GM19043 (cell line): ENCODE measurements around the gene BBS9.

Source experiments
- ATAC-seq: cut with Tn5 transposase; IDR thresholded peaks from one replicate; pipeline ENCODE4 v1.9.1; 2021; ENCODE audit warnings: low read depth; ENCODE audit not compliant: unreplicated experiment

The BBS9 gene

DNA sequence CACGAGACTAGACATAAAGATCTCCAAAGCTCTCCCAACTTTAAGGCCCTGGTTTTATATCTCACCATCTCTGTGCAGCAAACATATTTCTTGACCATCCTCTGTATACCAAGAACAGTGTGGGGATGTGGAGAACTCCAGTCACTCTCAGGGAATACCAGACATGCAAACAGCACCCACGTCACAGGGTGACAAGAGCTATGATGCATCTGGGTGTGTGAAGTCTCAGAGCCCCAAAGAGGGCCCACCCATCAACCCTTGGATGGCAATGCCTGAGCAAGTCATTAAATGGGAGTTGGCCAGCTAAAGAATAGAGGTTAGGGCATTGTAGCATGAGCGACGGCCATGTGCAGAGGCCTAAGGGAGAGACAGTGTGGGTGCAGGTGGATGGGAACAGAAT lies 402.5 kb downstream of the BBS9 start:
- ATAC-seq = no peak

DNA sequence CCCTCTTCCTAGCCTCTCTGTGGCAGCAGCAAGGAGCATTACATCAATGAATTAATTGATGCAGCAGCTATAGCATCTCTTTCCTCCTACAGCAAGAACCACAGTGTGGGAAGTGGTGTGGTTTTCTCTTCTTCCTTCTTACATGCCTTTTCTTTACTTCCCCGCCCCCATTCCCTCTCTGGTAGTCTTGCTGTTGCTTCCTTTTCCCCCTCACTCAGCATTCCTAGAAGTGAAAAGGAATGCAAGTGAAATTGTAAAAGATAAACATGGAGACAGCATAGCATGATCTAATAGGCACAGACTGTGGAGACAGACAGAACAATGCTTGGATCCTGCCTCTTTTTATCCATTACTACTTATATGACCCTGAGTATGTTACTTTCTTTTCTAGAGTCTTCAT lies 405.5 kb downstream of the BBS9 start:
- no peak for ATAC-seq

DNA sequence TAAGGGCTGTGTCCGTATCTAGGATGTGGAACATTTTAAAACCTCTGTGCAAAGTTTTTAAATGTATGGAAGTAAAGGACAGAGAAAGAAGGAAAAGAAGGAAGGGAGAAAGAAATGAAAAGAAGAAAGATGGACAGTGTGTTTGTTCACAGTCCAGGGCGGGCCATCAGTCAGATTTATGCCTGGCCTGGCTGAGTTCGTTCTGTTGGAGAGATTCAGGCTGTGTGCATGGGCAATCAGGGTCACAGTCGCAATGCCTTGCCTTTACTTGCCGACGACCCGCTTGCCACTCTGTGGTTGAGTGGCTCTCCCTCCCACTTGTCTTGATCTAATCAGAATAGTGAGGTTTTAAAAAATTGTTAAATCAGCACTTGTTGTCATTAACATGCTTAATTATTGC lies 406.6 kb downstream of the BBS9 start:
- ATAC-seq = no peak

DNA sequence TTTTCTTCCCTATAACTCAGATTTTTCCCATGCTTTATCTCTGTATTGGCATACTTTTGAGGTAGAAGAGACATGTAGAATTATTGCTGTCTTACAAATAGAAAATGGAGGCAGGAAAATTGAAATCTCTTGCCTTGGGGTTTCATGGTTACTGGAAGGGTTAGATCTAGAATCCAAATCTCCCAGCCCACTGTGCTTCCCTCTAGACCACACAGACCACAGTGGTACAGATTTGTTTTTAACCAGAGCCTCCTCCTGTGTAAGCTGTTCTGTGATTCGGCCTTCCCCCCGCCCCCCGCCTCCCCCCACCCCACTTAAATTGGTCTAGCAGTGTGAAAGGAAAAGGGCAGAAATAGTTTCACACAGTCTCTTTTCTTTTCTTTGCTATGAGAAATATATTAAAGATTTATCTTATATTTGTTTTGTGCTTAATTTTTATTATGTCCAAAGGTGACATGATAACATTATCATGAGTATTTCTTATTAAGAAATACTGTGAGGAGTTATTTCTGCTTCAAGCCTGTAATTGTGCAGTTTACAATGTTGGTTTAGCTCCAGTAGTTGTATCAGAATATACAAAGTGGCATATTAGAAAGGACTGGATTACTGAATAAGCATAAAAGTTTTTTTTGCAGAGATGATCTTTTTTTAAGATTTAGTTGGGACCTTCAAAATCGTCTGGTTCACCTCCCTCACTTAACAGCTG lies 407.2 kb downstream of the BBS9 start:
- ATAC-seq = no peak

DNA sequence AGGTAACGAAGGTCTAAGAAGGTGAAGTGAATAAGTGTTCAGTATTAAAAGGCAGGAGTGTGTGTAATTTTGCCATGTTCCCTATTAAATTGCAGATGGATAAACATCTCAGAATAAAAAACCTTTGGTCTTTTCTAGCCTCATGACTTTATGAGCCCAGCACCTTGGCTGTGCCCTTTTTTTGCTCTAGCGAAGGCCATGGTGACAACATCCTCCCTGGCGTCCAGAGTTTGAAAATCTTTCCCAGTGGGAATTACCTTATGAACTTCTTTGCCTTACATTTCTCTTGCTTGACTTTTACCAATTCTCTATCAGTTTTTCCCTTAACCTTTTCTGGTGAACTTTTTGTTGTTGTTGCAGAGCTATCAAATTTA lies 407.7 kb downstream of the BBS9 start:
- ATAC-seq = no peak

DNA sequence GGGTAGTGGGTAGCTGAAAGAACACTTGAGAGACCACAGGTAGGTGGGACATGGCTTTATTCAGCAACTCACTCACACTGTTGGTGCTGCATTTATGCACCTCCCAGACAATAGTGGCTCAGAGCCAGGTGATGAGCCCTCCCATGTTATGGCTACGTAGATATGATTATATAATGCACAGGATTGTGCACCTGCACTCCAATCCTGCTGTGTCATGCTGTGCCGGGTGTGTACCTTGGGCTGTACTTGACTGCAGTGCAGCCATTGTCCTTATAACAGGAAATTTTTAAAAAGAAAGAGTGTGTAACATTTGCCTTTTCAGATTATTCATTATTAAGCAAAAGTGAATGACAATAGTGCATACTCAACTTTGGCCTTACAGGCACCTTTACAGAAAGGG lies 409.8 kb downstream of the BBS9 start:
- ATAC-seq = no peak

DNA sequence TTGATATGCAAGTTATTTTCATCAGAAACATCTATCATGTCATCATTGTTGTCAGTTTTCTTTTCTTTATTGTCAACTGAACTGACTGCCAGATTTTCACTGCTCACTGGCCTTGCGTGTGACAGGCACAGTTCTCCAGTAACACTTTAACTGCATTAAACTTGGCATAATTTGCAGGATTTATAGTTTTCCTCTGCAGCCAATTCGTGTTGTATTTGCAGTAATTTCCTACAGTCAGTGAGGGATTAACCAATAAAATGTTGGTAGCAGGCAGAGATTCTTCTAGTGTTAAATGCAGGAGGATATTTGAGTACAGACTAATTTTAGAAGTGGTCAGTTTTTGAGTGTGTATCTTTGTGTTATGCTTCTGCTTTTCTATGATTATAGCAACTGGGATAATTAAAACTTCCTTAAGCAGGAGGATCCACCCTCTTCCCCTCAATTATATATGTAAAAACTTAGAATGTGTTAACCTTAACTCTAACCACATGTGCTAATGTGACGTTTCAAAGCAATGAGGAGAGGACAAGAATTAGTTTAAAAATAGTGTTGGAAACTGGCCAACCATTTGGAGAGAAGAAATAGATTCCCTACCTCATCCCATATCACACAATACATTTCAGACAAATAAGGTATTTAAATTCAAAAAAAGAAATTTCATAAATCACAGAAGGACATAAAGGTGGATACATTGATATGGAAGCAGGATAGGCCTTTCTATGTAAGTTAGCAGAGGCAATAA lies 410.5 kb downstream of the BBS9 start:
- ATAC-seq = no peak

DNA sequence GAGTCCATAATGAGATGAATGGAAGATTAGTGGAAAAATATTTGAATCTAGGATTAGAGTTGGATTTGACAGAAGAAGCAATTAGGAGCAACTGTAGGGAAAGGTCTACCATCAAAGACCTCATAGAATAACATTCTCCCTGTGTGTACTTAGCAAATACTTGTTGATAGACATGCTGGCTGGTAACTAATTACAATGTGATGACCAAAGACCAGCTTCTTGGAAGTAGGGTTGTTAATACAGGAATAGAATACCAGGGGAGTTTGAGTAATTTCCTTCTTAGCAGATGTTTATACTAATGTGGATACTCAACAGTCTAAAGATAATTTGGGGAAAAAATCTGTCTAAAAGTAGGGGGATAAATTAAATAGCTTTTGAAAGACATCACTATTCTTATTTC lies 418.5 kb downstream of the BBS9 start:
- no peak for ATAC-seq

DNA sequence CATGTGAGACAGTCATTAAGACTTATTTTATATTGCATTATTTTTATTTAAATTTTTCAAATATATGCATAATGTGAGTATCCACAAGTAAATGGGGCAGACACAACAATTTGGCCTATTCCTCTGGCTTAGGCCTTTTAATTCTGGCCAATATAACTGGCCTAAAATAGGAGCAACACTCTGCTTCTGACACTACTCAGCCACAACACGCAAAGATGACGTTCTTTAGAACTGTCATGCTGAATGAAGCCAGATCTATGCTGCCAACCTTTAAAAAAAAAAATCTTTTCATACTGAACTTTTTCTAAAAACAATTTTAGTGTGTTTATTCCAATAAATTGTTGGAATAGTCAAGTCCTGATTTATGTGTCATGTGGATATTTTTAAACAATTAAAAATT lies 421.0 kb downstream of the BBS9 start:
- no peak for ATAC-seq

DNA sequence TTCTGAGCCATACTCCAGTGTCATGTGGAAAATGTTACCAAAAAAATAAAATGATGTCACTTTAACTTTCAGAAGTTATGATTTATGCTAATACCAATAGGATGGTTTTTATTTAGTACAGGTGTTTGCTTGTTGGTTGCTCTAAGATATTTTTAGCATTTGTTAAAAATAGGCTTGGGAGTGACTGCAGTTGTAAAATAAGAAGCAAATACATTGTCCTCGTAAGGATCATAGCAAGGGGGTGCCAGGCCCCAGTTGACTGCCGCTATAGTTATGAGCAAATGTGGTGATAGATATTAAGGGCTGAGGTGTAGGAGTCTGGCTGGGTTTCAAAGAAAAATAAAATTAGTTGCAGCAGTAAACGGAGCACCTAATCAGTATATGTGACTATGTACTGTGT lies 421.6 kb downstream of the BBS9 start:
- ATAC-seq = no peak

DNA sequence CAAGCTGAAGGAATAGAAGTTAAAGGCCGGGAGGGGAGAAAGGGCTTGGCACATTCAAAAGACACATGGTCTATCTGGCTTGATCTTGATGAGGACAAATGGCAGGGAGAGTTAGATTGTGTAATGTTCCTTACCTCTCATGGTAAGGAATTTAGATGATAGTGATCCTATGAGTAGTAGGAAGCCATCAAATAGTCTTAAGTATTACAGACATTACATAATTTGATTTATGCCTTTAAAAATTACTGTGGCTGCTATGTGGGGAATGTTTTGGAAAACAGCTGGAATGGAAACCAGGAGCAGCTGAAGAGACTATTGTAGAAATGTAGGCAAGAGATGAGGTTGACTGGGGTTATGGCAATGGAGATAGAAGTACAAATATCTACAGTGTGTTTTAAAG lies 424.7 kb downstream of the BBS9 start:
- no peak for ATAC-seq

DNA sequence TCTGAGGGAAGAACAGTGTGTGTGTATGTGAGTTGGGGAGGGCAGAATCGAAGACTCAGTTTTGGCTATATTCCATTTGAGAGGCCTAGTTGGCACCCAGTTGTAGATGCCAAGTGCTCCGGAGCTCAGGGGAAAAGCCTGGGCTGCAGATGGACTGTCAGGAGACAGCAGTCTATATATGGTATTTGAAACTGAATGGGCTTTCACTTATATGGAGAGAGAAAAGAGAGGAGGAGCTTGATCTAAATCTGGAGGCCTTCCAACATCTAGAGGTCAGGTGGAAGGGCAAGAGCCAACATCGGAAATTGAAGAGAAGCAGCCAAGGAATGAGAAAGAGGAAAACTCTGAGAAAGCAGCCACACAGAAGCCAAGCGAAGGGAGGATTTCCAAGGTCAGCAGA lies 425.2 kb downstream of the BBS9 start:
- no peak for ATAC-seq

DNA sequence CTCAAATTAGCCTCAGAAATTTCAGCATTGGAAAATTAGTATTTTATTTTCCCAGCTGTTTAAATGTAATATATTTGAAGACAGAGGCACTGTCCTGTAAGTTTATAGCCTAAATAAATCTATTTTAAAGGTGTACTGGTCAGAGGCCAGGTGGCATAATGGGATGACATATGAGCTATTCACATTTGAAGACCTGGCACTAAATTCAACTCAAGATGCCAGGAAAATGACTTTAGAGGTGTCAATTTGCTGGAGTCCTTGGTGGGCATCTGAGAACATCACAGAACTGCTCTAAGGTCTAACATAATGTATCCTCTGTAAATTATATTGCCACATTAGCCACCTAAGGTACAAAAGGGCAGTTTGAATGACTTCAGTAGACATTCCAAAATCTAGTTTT lies 427.1 kb downstream of the BBS9 start:
- no peak for ATAC-seq

DNA sequence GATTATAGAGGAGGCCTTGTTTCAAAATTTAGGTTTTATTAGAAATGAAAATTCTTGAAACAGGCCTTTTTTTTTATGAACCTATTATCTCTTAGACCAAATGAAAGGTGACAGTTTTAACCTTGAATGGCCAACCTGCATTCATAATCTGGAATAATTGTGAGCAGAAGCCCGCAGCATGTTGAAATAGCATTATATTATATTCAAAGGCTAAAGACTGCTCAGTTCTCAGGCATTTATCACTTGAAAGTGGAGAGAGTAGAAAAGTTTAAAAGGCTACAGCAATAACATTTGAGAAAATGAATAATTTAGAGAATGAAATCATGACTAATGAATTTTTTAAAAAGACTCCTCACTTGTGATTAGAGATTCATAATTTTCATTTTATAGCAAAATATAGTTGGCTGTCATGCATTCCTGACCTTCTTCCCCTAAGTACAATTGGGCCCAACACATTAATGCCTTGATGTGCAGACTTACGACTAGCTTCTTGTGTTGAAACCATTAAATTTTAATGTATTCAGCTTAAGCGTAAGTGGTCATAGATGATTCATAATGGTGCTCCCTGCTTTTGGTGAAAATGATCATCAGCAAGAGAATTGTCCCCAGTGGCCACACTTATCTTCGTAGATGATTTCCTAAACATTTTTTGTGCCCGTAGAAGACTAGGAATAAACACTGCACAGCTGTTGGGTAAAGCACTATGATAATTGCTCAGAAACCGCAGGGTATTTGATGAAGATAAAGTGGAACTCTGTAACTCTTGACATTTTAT lies 429.4 kb downstream of the BBS9 start:
- ATAC-seq = no peak

DNA sequence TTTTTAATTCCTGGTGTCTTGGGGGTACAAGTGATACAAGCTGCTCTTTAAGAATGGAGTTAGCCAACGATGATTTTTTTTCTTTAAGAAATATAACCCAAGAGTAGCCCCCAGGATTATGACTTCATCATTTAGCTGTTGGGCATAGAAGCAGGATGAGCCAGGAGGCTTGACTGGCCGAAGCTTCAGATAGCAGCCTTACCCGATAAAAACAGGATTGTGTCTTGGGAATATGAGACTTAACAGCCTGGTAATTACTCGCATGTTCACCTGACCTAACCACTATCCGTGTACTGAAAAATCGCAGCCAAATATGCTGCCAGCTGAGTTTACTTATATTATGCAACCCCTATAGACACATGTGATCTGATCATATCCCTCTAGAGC lies 430.0 kb downstream of the BBS9 start:
- ATAC-seq = no peak

DNA sequence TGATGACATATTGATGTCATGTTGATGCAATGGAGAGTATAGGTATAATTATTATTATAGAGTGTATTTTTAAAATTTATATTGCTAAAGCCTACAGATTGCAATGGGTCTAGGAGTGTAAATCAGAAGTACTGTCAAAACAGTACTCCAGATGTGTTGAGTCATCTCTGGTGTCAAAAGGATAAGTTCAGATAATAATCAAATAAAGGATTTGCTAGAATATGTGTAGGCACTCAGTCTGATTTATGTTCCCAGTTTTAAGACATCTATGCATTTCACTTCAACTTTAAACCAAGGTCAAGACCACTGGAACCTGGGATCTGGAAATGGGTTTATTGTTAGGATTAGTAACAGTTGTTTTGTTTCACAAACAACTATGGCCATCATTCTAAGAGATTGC lies 433.6 kb downstream of the BBS9 start:
- no peak for ATAC-seq

DNA sequence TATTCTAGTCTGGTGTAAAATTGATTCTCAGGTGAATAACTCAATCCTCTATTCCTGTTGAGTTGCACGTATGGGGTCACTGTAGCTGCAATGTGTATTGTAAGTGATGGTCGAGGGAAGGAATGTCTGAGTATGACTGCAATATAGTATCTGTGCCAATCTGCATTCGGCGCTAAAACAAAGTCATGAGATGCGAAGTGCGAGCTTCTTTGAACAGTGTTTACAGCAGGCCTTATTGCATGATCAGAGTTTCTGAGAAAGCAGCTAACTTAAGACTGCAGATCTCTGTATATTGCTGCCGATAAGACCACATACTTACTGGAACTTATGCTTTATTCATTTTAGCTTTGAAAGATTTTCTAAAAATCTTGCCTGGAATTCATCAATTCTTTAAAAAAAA lies 434.3 kb downstream of the BBS9 start:
- no peak for ATAC-seq

DNA sequence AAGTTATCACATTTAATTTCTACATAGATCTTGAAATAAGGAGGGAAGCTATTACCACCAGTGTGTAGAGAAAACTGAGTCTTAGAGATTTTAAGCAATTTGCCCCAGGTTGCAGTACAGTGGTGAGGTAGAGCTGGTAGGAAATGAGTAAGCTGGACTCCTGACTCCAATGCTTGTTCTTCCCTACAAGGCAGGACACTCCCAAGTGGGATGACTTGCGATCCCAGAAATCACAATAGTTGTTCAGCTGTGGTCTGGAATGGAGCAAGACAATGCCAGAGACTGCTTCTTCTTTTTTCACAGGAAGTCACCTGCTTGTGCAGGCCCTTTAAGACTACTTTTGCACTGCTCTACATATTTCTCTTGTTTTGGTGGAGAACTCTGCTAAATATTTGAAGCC lies 448.8 kb downstream of the BBS9 start:
- ATAC-seq = no peak

DNA sequence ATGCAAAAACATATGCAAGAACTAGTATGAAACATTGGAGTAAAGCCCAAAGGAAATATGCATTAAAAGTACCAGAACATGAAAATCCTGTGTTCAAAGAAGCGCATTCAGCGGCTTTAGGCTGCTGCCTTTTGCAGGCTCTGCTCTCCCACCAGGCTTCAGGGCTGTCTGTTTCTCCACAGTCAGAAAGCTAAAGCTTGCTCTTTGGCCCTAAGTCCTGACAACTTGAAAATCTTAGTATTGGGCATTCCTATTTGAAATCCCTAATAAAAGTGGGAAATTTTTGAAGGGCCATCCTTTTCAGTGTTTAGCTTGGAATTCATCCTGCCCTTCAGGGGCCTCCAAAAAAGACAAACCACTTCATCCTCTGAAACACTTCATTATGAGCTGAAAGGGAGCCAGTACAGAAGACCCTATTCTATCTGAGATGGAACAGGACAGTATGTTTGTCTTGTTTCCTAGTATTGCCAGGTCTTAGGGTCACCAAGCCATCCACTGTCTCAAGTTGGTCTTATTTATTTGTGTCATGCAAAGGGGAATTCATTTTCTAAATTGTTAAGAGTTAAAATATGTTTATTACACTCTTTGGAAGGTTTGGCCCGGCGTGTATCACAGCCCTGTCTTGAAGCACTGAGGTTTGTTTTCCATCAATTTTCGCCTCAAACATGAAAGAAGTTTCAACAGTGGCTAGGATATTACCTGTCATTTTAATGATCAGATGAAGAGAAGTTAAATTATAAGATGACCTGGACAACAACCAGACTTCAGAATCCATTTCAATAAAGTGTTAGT lies 449.7 kb downstream of the BBS9 start:
- no peak for ATAC-seq

DNA sequence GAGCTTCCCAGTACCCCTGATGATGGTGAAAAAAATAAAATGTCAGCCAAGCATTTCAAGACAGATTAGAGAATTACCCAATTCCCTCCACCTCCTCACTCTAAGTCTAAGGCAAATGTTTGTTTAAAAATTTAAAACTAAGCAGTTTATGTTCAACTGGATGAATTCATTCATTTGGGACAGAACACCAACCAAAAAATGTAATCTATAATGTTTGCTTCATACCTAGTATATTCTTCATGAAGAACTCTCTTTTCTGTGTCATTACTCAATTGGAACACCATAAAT lies 450.3 kb downstream of the BBS9 start:
- no peak for ATAC-seq

DNA sequence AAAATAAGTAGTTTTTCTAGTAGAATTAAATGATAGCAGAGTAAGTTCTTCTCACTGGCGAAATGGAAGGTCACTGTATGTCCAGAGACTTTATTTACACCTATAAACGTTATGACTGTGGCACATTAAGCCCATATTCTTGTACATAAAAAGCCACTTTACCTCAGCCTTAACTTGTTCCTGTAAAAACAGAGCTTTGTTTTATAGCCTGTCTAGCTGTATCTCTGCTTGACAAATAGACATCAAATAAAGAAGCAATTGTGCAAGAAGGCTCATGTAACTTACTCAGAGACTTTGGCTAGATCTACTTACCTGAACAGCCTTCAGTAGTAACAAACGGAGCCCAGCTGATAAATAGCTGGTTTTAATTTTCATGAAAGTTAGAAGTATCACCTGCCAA lies 451.9 kb downstream of the BBS9 start:
- ATAC-seq = no peak
